NCI-H774 (cell line): ENCODE results near the gene CEP104.
"Not testable (repeated sequence)": the region's sequence is repeated elsewhere in the genome, so short reads cannot be mapped to it uniquely, and the experiment has no call there.

ENCODE experiments used
- DNase-seq: peaks from one replicate; lab custom pipeline; 2025; lab: John Stamatoyannopoulos, UW

Gene CEP104

DNA sequence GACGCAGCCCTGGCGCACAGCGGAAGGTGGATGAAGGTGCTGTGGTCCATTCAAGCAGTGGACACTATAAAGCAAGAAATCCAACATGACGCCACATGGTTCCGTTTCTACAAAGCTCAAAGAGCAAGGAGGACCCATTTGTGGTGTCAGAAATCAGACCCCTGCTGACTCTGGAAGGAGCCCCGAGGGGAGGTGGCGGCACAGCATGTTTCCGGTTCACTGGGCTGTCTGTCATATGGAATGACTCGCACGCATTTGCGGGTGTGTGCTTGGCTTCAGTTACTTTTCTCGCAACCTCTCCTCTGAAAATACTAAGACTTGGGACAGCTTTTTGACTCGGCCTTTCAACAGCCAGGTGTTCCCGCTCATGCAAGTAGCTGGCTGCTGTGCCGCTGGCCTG is 31.7 kb downstream of the CEP104 start:
- no peak for DNase-seq

DNA sequence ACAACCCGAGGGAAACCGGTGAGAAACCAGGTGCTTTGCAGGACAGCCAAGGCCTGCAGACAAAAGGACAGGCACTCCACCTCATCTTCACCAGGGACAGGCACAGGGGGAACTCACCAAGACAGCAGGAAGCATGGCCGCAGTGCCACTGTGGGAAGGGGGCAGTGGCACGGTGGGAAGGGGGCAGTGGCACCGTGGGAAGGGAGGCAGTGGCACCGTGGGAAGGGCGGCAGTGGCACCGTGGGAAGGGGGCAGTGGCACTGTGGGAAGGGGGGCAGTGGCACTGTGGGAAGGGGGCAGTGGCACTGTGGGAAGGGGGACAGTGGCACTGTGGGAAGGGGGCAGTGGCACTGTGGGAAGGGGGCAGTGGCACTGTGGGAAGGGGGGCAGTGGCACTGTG is 32.4 kb downstream of the CEP104 start:
- no peak for DNase-seq

DNA sequence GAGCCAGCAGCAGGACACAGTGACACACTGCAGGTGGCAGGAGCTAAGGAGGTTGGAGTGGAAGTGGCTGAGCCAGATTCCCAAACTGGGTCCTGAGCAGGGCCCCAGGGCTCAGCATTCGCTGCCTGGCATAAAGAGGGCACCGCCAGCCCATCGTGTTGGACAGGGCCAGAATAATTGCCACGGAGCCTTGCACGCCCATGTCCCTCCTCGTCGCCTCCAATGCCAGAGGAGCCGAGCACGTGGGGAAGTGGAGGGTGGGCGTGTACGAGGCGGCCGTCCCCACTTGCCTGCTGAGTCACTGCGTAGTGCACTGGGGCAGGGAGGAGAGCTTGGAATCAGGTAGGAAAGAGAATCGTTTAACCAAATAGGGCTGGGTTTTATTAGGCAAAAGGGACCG is 34.6 kb downstream of the CEP104 start:
- DNase-seq: no peak

DNA sequence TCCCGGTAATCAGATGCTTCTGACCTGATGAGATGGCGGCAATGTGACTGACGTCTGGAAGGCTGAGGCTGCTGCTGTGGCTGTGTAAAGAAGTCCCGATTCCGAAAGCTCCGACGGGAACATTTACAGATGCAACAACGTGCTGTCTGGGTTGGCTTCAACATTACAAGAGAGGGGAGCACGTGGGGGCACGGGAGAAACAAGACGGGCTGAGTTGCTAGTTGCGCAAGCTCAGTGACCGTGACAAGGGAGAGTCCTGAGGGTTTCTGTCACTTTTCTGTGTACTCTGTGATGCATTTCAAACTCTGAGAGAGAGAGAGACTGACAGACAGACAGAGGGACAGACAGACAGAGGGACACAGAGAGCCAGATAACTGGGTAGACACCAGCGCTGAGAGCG is 35.1 kb downstream of the CEP104 start:
- no peak for DNase-seq

DNA sequence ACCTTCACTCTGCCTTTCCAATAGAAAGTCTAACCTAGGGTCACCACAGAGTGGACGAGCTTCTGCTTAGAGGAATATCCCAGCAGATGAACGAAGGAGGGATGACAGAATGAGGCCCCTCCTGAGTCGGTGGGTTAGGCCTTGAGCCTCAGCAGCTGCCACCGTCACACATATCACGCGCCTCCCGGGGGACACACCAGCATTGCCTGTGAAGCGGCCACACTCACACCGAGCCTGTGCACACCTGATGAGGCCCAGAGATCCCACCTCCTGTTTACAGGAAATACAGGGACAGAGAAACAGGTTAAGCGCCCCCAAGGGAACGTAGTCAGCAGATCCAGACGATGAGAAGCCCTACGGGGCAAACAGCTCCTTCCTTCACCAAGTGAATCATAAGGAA is 35.6 kb downstream of the CEP104 start:
- no peak for DNase-seq

DNA sequence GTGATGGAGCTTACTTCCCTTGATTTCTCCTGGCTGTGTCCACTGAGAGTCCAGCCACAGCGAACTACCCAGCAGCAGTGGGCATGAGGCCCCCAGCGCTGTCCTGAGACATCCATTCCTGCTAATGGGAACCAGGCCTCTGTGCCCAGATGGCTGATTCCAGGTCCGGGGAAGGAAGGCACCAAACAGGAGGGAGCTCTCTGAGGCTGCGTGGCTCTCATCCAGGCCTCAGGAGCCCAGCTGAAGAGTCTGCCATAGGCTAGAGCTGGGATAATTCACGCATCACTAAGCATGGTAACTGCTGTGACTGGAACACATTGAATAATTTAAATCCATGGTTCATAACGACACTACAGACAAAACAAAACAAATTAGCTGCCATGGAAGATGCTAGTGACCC is 36.0 kb downstream of the CEP104 start:
- no peak for DNase-seq

DNA sequence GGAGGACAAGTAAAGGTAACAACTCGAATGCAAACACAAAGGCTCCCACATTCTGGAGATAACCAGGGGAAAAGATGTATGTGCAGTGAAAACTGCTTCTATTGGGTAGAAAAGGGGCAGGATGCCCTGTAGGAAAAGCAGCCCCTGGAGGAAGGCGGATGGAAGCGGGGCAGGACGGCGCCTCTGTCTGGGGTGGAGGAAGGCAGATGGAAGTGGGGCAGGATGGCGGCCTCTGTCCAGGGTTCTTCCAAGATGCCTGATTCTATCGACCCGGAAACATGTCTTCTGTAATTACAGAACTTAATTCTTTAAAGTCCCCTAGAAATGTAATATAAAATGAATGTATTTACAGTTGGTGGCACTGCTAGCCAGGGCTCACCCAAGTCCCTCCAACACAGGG is 36.7 kb downstream of the CEP104 start:
- no peak for DNase-seq

DNA sequence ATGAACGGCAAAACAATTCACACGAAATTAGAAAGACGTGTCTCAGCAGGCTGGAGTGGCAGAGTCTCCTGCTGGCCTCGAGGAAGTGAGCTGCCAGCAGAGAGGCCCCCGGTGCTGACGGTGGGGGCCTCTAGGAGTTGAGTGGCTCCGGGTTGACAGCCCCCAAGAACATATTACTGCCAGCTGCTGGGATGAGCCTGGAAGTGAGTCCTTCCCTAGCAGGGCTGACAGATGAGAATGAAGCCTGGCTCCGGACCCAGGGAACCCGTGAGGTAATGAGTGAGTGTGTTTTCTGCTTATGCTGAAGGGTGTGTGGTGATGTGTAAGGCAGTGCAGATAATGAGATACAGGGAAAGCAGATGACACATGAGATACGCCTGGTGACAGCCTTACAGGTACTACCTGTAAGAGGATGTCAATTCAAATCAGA is 37.2 kb downstream of the CEP104 start:
- no peak for DNase-seq

DNA sequence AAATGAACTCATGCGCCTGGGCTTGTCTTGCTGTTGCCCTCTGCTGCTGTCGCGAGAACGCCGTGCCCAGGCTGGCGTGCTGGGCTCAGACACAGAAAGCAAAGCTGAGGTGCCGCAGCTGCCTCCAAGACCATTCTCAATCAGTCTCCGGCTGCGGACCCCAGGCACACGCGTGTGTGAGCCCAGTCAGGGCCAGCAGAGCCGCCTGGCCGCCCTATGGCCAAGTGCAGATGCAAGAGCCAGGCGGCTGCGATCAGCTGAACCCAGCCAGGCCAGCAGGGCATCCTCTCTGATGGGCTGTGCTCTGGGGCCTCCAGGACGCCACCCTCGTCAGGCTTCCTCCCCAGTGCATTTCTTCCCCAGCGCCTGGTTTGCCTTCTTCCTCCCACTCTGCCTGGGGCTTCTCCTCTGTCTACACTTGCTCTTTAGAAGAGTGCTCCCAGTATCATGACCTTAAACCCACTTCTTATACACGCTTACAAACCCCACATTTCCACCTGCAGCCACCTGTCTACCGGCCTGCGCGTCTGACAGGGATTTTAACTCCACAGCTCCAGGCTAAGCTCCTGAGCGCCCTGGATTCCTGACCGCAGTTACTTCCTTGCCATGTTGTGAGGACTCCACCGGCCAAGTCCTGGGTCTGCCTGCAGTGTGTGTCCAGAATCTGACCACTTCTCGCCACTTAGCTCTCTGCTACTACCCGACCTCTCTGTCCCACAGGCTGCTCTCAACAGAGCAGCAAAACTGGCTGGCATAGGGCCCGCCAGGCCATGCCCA is 39.0 kb downstream of the CEP104 start:
- DNase-seq: no peak

DNA sequence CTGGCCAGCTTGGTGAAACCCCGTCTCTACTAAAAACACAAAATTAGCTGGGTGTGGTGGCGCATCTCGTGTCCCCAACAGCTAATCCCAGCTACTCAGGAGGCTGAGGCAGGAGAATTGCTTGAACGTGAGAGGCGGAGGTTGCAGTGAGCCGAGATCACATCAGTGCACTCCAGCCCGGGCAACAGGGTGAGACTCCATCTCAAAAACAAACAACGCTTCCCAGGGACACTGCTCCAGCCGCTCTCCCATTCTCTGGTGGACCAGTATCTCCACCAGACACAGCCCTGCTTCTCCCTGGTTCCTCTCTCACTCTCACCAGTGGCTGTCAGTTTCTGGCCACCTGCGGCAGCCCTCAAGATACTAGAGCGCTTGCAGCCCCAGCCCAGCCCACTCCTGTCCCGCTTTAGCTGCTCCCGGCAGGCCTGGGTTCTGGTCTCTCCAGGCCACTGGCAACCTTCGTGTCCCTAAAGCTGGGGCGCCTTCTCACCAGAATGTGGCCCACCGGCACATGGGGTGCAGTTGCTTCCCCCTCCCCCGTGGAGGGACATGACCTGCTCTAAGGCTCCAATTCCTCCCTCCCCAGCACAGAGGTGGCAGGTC is 39.8 kb downstream of the CEP104 start:
- no peak for DNase-seq

DNA sequence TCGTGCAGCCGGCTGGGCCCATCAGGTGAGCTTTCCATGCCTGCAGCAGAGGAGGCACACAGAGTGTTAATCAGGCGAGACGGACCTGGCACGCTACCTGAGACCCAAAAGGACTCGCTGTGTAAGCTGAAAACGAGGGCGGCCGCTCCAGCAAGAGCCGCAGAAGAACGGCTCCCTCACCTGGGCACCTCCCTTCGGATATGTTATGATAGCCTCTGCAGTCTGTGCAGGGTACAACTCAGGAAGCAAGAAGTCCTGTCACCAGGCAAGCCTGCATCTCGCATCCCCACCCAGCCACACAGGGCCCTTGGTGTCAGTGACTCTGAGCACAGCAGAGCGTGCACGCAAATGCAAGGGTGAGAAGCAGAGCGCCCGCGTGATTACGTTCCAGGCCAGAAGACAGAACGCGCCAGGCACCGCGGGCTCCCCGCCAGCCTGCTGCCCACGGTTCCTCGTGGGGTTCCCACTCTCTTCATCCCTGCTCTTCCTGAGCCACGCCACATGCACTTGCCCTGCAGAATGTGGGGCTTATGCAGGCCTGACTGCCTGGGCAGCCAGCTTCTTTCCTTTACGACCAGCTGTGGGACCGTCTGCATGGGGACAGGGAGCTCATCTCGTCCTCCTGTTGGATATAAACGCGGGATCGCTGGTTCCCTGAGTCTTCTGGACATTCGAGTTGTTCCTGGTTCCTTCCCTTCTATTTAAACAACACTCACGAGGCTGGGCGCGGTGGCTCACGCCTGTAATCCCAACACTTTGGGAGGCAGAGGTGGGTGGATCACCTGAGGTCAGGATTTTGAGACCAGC is 40.5 kb downstream of the CEP104 start:
- DNase-seq: no peak

DNA sequence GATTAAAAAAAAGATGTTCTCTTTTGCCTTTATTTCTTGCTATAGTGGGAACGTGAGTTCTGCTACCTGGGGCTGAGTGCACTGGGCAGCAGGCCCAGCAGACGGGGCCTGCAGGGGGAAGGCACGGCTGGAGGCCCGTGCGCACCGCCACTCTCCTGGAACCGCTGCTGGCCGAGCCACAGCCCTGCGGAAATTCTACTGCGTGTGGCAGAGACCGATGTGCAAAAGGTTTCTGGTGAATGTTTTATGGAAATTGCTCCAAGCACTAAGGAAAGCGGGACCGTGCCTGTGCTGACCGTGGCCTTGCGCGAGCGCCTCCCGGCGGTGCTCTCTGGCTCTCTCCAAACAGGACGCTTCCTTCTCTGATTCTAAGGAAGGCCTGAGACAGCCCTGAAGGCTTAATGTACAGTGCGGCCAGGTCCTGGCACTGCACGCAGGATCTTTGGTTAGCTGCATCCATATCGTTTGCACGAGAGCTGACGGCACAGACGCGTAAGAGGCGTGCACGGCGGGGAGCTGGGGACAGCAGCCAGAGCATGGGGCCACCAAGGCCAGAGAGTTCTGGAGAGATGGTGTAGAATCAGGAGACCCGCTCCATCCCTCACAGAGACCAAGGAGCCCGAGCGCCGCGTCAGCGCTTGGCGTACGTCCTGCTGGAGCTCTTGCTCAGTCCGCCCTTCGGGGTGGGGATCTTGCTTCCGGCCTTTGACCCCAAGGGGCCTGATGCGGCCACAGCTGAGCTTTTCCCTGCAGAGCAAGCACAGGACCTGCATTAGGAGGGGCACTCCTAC is 42.0 kb downstream of the CEP104 start:
- DNase-seq: no peak

DNA sequence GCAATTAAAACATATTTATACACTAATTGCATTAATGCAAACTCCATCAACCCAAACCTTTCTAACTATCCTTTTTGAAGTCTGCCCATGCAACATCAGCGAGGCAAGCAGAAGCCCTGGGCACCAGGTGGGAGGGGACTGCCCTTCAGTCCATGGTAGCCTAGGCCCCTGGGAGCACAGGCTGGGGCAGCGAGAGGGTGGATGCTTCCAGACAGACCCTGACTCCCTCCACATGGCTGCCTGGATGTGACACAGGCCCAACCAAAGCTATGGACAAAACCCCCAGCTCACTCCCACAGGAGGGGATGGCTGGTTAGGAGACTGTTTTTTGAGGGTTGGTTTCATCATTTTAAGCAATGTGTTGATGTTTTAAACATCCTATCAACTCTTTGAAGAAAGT is 42.9 kb downstream of the CEP104 start:
- DNase-seq: no peak

DNA sequence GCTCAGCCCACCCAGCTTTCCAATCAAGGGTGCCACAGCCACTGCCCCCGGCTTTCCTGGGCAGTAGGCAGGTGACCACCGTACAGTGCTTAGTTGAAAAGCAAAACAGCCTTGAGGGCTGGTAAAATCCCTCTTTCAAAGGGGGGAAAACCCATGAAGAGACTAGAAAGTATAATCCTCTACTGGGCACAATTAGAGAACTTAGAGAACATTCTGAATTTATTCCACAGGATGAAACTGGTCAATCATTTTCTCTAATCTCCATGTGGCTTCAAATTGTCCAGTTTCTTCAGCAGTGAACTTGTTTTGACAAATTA is 45.5 kb downstream of the CEP104 start:
- no peak for DNase-seq

DNA sequence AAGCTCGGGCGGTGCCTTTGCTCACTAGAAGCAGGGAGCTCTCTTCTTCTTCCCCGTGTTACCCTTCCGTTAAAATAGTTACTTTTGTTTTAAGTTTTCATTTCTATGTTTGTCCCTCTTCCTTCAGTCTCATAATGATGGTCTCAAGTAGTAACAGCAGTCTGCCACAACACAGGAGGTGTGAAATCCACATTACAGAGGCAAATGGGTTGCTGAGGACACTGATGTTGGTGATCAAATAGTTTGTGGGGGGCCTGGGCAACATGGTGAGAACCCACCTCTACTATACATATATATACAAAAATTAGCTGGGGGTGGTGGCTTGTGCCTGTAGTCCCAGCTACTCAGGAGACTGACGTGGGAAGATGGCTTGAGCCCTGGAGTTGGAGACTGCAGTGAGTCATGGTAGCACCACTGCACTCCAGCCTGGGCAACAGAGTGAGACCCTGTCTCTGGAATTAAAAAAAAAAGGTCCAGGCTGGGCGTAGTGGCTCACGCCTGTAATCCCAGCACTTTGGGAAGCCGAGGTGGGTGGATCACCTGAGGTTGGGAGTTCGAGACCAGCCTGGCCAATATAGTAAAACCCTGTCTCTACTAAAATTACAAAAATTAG is 46.8 kb downstream of the CEP104 start:
- not testable (repeated sequence) for DNase-seq

DNA sequence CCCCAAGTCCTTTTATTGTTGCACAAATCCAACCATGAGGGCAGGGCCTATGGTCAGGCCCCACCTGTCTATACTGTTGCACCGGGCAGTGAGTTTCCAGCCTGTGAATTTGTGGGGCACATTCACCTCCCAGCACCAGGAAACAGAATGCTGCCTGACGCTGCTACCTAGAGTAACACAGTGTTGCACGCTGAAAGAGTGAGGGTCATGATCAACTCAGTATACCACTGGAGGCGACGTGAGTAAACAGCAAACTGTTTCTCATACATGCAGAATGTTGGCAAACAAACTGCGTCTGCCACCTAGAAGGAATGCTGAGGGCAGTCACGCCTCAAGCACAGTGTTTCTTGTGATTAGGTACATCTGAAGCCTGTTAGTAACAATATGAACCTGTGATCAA is 47.3 kb downstream of the CEP104 start:
- DNase-seq: no peak

DNA sequence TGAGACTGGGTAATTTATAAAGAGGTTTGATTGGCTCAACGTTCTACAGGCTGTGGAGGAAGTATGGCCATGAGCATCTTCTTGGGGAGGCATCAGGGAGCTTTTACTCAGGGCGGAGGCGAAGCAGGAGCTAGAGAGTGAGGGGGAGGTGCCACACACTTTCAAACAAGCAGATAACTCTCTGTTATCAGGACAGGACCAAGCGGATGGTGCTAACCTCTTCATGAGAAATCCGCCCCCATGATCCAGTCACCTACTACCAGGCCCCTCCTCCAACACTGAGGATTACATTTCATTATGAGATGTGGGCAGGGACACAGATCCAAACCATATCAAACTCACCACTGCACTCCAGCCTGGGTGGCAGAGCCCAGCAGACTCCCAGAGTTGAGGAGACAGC is 49.2 kb downstream of the CEP104 start:
- no peak for DNase-seq

DNA sequence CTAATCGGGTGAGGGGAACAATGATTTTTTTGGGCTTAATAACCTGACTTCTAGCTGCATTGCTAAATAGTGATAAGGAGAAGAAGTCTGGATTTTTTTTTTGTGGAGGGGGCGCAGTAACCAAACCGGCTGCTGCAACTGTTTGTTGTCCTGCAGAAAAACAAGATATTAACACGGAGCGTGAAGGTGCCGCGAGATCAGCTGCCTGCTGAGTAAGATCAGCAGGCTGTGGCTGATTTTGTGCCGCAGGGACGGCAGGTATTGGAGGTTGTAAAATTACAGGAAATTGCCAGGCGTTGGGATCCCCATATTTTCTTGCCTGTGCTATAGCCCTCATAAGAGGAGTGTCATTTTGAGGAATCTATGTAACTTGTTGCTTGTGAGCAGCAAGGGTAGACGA is 52.0 kb downstream of the CEP104 start:
- DNase-seq: no peak

DNA sequence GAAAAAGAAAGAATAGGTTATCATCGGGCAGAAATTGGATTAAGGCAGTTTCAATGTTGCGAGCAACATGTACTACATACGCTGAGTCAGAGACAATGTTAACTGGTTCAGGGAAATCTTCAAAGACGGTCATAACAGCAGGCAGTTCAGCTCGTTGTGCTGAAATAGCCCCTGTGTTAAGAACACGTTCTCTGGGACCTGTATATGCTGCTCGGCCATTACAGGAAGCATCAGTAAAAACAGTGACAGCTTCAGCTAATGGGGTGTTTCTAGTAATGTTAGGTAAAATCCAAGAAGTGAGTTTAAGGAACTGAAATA is 52.4 kb downstream of the CEP104 start:
- not testable (repeated sequence) for DNase-seq

DNA sequence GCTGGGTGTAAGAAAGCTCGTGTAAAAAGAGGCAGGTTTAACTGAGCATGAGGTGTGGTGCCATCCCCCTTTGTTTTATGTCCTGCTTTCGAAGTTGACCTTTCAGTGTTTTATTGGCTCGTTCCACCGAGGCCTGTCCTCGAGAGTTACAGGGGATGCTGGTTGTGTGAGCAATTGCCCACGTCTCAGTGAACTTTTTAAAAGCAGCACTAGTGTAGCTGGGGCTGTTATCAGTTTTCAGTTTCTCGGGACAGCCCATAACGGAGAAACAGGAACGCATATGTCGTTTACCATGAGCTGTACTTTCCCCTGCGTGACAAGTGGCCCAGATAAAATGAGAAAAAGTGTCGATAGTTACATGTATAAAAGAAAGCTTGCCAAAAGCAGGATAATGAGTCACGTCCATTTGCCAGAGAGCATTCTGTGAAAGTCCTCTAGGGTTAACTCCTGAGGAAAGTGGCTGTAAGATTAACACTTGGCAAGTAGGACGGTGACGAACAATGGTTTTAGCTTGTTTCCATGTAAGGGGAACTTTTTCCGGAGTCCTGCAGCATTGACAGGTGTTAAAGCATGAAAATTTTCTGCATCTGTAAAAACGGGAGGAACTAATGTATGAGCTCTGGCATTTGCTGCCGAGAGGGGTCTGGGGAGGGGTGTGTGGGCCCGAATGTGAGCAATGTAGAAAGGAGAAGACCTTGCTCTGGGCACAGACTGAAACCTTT is 52.9 kb downstream of the CEP104 start:
- no peak for DNase-seq

DNA sequence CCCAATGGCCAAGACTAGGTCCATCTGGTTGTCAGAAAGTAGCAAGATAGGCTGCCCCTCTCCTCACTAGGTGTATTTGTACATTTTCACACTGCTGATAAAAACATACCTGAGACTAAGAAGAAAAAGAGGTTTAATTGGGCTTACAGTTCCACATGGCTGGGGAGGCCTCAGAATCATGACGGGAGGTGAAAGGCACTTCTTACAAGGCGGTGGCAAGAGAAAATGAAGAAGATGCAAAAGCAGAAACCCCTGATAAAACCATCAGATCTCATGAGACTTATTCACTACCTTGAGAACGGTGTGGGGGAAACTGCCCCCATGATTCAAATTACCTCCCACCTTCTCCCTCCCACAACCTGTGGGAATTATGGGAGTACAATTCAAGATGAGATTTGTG is 56.2 kb downstream of the CEP104 start:
- not testable (repeated sequence) for DNase-seq
